ENCODE measurements around the gene MSRB3.

GRCh38 chr12:65279369-65280112, 1.1 kb downstream of the MSRB3 start:
- no peak for TF ChIP-seq CTCF (IDR thresholded peaks at IDR 0.05)
- no peak for TF ChIP-seq POLR2A (IDR thresholded peaks at IDR 0.05)

All from Peyer's patch (tissue), 4 donors.